GM12892 (cell line): ENCODE results near the gene ABCA7.

Experiments
- POLR2A ChIP-seq: IDR thresholded peaks from 2 replicates; pipeline ENCODE4 v1.6.1; 2011; ENCODE audit warnings: low read depth, low read length, control low read depth
- TAF1 ChIP-seq: IDR thresholded peaks from 2 replicates; pipeline ENCODE4 v1.6.1; 2011; ENCODE audit warnings: low read depth, mild to moderate bottlenecking, control low read depth, low read length, borderline replicate concordance

GRCh38 chr19:1107661-1108261 lies 67.9 kb downstream of the ABCA7 start:
- TF ChIP-seq POLR2A, result no peak
- TF ChIP-seq TAF1, result no peak
